NCI-H69 (cell line): ENCODE data around the gene FLVCR2.
"Not testable (repeated sequence)": the region's sequence is repeated elsewhere in the genome, so short reads cannot be mapped to it uniquely, and the experiment has no call there.

ENCODE experiments used
- DNase-seq: peaks from one replicate; lab custom pipeline; 2025; lab: John Stamatoyannopoulos, UW

The FLVCR2 gene

GRCh38 chr14:75662966-75663365 lies 84.5 kb downstream of the FLVCR2 start:
- DNase-seq = no peak

GRCh38 chr14:75667099-75667765 lies 88.8 kb downstream of the FLVCR2 start:
- DNase-seq = no peak

- no peak for DNase-seq
Measured at GRCh38 chr14:75672605-75673192, 94.3 kb downstream of the FLVCR2 start.

GRCh38 chr14:75673345-75674035 lies 95.1 kb downstream of the FLVCR2 start:
- DNase-seq = peak; percentile 7

GRCh38 chr14:75675265-75675960 lies 97.0 kb downstream of the FLVCR2 start:
- DNase-seq = no peak

- no peak for DNase-seq
Measured at GRCh38 chr14:75685910-75686309, 107.5 kb downstream of the FLVCR2 start.

GRCh38 chr14:75689012-75689411 lies 110.6 kb downstream of the FLVCR2 start:
- no peak for DNase-seq

GRCh38 chr14:75690010-75690409 lies 111.6 kb downstream of the FLVCR2 start:
- no peak for DNase-seq

GRCh38 chr14:75695025-75695424 lies 116.6 kb downstream of the FLVCR2 start:
- not testable (repeated sequence) for DNase-seq

- DNase-seq = no peak
Measured at GRCh38 chr14:75697386-75697785, 119.0 kb downstream of the FLVCR2 start.
